ENCODE measurements around the gene PAQR5. TPM values are rescaled to one million over a fixed set of nuclear protein-coding genes. Genes with fewer than 3 reads are reported as not detected.
"Not testable (repeated sequence)": the region's sequence is repeated elsewhere in the genome, so short reads cannot be mapped to it uniquely, and the experiment has no call there.

Gene PAQR5, protein sequence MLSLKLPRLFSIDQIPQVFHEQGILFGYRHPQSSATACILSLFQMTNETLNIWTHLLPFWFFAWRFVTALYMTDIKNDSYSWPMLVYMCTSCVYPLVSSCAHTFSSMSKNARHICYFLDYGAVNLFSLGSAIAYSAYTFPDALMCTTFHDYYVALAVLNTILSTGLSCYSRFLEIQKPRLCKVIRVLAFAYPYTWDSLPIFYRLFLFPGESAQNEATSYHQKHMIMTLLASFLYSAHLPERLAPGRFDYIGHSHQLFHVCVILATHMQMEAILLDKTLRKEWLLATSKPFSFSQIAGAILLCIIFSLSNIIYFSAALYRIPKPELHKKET
- total RNA-seq: 7.2 TPM

- DNase-seq: no peak
Measured at GRCh38 chr15:69298697-69299441, at the start of gene PAQR5. PAQR5 (plus strand) TSS chr15:69298912; CDS start chr15:69360081, 61,169 bp downstream.

GRCh38 chr15:69253156-69253555 is 45.6 kb upstream of the PAQR5 start:
- DNase-seq: no peak

- DNase-seq: no peak
Measured at GRCh38 chr15:69265347-69265955, 33.3 kb upstream of the PAQR5 start.

DNA sequence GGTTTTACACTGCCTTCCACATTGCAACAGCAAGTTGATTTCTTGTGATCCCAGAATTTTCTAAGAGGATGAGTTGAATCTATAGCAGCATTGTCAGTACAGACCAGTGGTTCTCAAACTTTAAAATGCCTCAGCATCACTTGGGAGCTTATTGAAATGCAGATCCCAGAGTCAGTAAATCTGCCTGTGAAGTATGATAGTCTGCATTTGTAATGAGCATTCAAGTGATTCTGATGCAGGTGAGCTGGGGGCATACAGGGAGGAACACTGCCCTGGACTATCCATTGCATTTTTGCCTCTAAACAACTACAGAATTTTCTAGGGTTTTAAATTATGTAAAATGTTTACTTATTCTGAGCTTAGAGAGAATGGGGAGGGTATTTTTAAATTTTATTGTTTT is 27.5 kb upstream of the PAQR5 start:
- no peak for DNase-seq

DNA sequence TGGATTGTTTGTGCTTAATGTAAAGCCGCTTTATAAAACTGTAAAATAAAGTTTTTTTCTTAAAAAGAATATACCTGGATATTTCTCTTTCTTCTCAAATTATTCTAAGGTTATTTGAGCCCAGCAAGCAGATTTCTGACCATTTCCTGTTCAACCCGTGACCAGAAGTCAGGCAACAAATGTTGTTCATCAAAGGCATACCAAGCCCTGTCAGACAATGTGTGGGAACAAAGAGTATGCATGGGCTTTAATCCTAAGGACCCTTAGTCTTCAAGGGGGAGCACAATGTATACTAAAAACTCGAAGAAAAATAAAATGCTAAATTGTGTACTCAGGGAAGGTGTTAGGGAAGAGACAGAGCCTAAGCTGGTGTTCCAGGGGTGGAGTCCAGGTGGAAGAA is 26.6 kb upstream of the PAQR5 start:
- no peak for DNase-seq

- DNase-seq: no peak
Measured at GRCh38 chr15:69272891-69273290, 25.8 kb upstream of the PAQR5 start.

- no peak for DNase-seq
Measured at GRCh38 chr15:69275074-69275670, 23.5 kb upstream of the PAQR5 start.

- no peak for DNase-seq
Measured at GRCh38 chr15:69275933-69276560, 22.7 kb upstream of the PAQR5 start.

DNA sequence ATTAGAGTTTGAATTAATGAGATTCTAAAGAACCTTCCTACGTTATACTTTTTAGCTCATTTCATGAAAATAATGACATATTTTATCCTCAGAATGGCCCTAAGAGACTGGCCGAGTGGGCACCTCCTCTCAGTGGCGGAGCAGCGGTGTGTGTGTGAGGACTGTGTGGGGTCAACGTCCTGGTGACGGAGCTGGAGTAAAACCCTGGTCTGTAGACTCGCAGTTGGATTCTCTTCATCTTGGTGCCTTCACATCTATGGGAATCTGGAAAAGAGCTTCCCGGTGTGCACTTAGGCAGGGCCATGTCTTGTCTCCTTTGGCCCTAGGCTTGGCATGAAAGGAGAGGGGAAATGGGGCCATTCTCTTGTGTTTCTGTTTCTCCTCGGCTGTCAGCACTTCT is 21.4 kb upstream of the PAQR5 start:
- DNase-seq: no peak

DNA sequence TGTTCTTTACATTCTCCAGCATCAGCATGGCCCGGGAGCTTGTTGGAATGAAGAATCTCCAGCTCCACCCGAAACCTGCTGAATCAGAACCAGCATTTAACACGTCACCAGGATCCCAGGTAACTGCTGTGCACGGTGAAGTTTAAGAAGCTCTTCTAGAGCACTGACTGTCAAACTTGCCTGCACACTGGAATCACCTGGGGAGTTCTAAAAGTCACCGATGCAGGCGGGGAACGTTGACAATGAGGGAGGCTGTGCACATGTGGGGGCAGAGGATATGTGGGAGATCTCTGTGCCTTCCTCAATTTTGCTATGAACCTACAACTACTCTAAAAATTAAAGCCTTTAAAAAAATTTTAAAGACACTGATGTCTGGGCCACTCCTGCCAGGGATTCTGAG is 19.1 kb upstream of the PAQR5 start:
- DNase-seq: no peak

DNA sequence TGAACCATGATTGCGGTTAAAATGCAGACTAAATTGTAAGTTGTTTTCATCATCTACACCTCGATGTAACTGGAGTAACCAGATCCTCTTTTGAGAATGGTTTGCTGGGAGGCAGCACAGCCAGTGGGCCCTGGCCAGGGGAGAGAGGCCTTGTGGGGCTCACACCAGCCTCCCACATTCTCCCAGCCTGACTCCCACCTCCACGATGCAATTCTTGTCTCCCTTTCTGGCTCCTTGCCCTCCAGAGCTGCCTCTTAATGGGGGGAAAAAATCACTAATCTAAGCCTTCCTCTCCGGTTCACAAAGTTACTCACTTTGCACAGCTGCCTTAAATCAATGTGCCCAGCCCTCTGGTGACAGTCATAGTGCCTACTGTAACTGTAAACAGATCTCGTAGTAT is 17.9 kb upstream of the PAQR5 start:
- no peak for DNase-seq

DNA sequence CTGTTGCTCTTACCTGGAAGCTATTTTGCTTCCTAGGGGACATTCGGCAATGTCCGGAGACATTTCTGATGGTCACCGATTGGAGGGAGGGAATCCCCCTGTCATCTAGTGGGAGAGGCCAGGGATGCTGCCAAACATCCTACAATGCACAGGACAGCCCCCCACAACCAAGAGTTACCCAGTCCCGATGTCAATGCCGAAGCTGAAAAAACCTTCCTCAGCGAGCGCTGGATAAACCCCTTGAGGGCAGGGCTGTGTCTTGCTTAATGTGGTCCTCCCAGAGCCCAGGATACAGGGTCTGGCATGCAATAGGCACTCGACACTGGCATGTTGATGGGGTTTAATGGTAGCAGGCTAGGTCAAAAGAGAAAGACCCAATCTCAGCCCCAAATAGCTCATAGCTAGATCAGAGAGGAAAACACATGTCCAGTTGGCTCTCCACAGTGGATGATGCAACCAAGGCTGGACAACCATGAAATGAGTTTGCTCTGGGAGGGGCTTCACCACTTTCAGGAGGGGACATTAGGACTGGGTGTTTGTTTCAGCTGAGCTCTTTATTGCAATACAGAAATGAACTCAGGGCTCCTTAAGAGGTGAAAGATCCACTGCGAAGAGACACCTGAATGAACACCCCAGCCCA is 16.5 kb upstream of the PAQR5 start:
- DNase-seq: no peak

GRCh38 chr15:69285834-69286233 is 12.9 kb upstream of the PAQR5 start:
- DNase-seq: no peak

GRCh38 chr15:69288011-69288410 is 10.7 kb upstream of the PAQR5 start:
- no peak for DNase-seq

DNA sequence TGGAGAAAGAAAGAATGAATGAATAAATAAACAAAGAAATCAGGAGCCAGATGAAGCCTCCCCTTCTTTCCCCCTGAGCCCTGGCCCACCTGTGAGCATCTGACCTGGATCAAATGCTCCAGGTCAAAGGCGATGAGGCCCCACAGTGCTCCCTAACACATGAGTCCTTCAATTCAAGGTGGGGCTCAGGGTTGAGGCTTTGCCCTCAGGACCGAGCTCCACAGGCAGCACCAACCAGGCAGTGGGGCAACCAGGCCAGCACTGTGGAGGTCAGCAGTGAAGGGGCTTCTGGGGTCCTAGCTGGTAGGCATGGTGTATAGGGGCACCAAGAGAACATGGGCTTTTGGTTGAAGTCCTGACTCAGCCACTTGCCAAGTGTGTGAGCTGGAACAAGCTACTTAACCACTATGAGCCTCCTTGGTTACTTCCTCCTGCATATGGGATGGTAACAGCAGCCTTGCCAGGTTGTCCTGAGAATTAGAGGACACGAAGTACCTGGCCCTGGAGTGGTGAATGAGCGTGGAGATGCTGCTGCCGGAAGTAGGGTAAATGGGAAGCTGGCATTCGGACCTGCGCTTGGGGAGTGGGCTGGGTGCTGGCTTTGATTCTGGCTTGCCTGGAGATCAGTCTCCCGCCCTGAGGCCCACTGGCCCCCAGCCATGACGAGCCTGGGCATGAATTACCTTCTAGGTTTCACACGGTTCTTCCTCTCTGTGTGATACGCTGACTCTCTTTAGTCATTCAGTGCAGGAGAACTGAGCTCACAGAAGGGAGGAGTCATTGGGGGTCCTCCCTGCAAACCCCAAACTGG is 10.0 kb upstream of the PAQR5 start:
- DNase-seq: no peak

DNA sequence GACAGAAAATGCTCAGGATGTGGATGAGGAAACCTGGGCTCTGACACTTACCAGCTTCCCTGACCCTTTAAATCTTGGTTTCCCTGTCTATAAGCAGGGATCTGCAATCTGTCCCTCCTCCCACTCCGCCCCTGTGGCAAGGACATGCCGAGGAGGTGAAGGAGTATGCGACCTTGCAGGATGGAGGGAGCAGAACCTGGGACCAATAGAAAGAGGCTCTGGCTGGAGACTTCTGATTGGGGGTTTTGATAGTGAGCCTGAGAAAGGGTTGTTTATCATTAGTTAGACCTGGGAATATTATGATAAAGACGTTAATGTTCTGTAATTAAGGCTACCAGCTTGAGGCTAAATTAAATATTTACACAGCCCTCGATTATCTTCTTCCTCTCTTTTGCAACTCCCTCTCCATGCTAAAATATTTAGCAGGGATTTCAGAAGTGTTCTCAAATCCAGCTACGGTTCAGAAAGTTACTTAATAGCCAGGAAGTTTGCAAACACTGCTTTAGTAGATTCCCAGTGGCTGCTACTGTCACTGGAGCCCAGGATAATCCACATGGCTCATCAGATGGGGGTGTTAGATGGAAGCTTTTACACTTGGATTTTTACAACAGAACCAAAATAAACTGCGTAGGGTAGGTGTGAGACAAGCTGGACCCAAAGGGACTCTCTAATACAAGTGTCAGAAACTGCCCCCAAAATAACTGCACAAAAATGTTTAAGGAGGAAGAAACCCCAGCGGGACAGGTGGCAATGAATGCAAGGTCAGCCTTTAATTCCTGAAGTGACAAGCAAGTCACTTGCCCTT is 9.2 kb upstream of the PAQR5 start:
- no peak for DNase-seq

DNA sequence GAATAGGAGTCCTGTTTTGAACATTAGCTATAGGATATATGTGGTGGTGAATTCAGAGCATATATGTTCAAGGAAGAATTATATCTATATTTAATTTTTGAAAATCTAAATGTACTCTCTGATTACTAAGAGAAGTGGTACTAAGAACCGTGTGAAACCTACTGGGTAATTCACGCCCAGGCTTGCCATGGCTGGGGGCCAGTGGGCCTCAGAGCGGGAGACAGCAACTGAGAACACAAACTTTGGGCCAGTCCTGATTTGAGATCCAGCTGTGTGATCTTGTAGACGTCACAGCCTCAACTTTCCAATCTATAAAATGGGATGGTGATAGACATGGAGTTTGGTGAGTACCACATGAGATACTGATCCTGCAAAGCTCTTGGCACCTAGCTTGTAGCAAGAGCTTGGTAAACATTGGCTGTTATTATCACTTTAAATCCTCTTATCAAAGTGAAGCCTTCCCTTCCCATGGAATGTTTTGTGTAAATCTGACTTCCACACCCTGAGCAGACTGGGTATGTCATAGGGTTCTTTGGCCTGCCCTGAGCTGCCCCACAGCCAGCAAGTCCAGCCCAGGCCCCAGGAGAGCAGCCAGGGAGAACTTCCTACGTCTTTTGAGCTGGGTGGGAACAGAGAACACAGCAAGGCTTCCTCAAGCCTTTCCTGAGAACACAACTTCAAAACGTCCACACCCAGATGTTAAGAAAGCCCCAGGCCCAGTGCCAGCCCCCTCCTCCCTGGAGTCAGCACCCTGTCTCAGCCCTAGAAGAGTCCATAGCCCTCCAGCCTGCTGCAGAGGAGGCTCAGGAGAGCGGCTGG is 8.2 kb upstream of the PAQR5 start:
- DNase-seq: no peak

- not testable (repeated sequence) for DNase-seq
Measured at GRCh38 chr15:69291651-69292050, 7.1 kb upstream of the PAQR5 start.

GRCh38 chr15:69292826-69293420 is 5.8 kb upstream of the PAQR5 start:
- no peak for DNase-seq
